Brain pericyte (primary cell): ENCODE measurements around the gene IL15RA.
"Not testable (repeated sequence)": the region's sequence is repeated elsewhere in the genome, so short reads cannot be mapped to it uniquely, and the experiment has no call there.

Experiments used
- DNase-seq: peaks from one replicate; pipeline ENCODE4 v3.0.0-alpha.2; 2012; ENCODE audit warnings: low read depth, low spot score

The IL15RA gene

GRCh38 chr10:5970527-5970926 is 6.8 kb downstream of the IL15RA start:
- DNase-seq = no peak

DNA sequence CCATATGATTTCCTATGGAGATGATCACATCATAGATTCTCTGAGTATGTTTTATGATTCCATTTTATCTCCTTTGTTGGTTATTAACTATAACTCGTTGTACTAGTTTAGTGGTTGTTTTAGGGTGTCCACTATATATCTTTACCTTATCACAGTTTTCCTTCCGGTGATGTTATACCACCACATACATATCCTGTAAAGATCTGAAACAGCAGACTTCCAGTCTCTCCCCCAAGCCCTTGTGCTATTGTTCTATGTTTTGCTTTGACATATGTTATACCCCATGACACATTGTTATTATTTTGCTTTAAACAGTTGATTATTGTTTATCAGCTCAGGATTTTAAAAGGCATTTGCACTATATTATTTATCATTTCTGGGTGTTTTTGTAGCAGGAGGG is 7.3 kb downstream of the IL15RA start:
- no peak for DNase-seq

GRCh38 chr10:5968681-5969453 is 8.5 kb downstream of the IL15RA start:
- no peak for DNase-seq

GRCh38 chr10:5968037-5968680 is 9.2 kb downstream of the IL15RA start:
- DNase-seq = no peak

- DNase-seq = no peak
Observed at GRCh38 chr10:5965266-5965665, 12.1 kb downstream of the IL15RA start.

- DNase-seq = no peak
Observed at GRCh38 chr10:5964736-5965135, 12.6 kb downstream of the IL15RA start.

- DNase-seq = no peak
Observed at GRCh38 chr10:5963591-5963990, 13.8 kb downstream of the IL15RA start.

DNA sequence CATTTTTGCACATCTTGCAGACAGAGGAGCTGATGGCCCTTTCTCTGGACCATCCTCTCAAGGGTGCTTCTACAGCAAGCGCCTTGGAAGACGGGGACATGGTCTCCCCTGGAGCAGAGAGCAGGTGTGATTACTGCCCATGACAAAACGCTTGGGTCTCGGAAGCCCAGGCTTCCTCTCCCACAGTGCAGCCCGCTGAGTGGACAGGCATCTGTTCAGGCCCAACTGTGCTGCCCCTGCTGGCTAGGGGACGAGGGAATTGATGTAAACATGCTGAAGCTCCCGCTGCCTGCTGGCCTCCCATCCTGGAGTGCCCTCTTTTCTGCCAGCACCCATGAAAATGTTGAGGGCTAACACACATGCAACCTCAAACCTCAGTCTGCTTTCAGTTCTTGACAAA is 14.3 kb downstream of the IL15RA start:
- DNase-seq = no peak

GRCh38 chr10:5962358-5962940 is 14.9 kb downstream of the IL15RA start:
- DNase-seq = not testable (repeated sequence)

DNA sequence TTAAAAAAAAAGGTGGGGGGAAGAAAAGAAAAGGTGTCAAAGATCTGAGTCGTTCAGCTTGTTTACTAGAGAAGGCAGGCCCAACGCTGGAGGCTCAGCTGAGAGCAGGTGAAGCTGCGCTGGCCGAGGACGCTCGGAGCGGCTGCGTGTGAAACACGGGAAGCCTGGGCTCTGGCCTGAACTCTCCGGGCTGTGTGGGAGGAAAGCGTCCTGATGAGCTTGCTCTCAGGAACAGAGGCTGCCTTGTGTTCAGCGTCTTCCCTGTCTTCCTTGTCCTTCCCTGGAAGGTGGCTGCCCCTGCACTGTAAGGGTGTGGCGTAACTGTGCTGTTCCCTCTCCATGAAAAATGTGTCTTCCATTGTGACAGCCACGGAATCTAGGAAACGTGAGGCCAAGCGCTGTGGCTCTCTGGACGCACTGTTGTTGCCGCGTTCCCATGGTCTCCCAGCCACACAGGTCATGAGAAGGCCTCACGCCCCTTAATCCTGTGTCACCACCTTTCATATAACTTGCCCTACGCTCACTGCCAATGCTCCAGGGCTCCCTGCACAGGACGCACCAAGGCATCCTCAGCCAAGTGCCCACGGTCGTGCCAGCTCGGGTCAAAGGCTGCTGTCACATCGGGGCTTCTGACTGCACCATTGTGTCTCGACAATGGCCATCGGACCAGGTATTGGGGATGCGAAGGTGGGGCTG is 15.8 kb downstream of the IL15RA start:
- DNase-seq = no peak

GRCh38 chr10:5960973-5961275 is 16.4 kb downstream of the IL15RA start:
- not testable (repeated sequence) for DNase-seq

DNA sequence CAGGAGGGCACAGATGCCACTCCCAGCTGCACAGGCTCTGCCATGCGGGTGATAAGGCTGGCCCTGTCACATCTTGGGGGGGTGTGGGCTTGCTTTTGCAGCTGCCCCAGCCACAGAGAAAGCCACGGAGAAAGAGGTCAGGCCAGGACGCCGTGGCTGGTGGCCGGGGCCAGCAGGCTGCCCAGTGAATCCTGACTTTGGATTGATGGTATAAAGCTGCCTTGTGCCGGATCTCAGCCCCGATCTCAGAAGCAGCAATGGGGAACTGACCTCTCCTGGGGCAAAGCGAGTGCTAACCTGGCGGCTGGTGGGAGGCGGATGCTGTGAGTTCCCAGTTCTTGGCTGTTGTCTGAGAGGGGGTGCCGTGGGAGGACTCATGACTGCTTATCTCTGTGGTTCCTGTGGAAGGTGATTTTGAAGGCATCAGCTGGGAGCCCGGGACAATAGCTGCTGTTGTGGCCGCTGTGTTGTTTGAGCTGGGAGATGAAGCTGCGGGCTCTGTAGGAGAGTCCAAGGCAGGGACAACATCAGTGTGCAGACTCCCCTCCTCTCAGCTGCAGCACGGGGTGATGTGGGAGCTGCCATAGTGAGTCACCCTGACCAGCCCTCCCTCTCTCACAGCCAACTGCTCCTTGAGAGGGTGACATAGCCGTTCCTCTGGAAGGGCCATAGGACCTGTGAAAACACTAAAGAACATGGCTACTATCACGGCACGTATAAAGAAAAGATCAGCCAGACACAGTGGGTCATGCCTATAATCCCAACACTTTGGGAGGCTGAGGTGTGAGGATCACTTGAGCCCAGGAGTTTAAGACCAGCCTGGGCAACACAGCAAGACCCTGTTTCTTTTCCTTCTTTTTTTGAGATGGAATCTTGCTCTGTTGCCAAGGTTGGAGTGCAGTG is 17.0 kb downstream of the IL15RA start:
- no peak for DNase-seq

- DNase-seq = no peak
Observed at GRCh38 chr10:5959581-5960069, 17.7 kb downstream of the IL15RA start.

DNA sequence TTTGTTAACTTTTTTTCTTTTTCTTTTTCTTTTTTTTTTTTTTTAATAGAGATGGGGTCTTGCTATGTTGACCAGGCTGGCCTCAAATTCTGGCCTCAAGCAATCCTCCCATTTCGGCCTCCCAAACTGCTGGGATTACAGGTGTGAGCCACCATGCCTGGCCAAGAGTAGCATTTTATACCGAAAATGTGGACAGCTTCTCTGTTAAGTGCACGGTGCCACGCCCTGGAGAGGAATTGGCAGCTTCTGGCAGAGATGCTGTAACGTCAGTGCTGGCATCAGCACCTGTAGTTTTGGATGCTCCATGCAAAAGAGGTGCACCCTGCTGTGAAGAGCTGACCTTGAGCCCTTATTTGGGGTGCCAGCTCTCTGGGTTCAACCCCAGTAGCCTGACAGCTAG is 18.2 kb downstream of the IL15RA start:
- no peak for DNase-seq

DNA sequence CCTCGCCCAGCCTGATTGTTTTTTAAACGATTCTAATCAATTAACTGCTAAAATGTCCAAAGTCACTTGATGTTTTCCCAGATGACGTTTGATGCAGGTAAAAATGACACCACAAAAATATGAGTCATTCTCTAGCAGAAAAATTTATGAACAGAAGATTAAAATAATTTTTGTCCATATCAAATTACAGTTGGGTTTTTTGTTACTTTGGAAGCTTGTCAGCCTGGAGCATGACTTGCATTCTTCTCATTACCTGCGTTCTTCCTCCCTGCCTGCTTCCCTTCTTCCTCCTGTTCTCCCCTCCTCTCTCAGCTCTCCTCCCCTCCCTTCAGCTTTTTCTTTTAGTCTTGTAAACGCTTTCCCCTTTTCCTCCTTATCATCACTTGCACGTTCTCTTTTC is 18.7 kb downstream of the IL15RA start:
- no peak for DNase-seq

DNA sequence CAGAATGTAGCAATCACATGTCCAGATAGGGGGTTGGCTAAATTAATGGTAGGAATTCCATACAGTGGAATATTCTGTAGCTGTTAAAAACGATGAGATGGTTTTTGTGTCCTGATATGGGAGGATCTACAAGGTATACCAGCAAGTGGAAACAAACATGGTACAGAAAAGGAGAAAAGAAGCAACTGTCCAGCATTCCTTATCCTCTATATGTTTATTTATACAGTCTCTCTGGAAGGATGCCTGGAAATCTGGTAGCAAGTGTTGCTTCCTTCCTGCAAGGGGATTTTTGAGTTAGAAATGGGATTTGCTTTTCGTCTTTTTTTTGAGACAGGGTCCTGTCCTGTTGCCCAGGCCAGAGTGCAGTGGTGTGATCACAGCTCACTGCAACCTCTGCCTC is 19.3 kb downstream of the IL15RA start:
- DNase-seq = no peak

DNA sequence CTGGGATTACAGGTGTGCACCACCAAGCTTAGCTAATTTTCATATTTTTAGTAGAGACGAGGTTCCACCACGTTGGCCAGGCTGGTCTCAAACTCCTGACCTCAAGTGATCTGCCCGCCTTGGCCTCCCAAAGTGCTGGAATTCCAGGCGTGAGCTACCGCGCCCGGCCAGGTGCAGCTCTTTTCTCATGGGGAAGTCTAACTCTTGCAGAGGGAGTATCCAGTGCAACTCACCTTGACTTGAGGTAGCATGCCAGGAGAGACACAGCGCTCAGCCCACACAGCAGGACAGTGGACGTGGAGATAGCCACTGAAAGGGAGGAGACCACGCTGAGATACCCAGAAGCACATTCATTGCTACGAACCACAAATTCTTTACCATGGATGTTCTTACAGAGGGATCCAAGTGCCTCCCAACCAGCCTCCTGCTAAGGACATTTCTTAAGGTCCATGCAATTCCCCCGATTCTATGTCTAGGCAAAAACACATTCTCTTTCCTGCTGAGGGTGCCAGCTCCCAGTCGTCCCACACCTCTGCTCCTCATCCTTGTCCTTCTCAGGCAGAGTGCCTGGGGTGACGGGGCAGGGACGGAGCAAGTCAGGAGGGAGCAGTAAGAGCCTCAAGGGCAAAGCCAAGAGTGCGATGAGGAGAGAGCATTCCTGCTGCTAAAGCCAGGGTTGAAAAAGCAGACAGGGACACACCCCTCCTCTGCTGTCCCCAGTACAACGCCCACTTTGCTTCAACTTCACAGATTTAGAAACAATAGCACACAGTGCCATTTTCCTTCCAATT is 21.0 kb downstream of the IL15RA start:
- DNase-seq = no peak

GRCh38 chr10:5953676-5954075 is 23.7 kb downstream of the IL15RA start:
- no peak for DNase-seq

- no peak for DNase-seq
Observed at GRCh38 chr10:5952731-5953385, 24.5 kb downstream of the IL15RA start.
